C4-2B (cell line): Measurements from ENCODE around the gene ARNT2.

ENCODE experiments used
- CTCF ChIP-seq: fragments of 450-650 bp; conservative IDR thresholded peaks from 2 replicates; pipeline ENCODE4 v1.5.1; 2017; ENCODE audit warnings: mild to moderate bottlenecking
- ZFX ChIP-seq: fragments of 450-650 bp; IDR thresholded peaks from 2 replicates; pipeline ENCODE4 v1.6.1; 2017

GRCh38 chr15:80462836-80463512 lies 58.8 kb downstream of the ARNT2 start:
- TF ChIP-seq CTCF = no peak
- TF ChIP-seq ZFX = no peak
